NCI-H1694 (cell line): ENCODE data around the gene CIDEA.
"Not testable (repeated sequence)": the region's sequence is repeated elsewhere in the genome, so short reads cannot be mapped to it uniquely, and the experiment has no call there.

Experiments
- DNase-seq: peaks from one replicate; lab custom pipeline; 2025; lab: John Stamatoyannopoulos, UW

The CIDEA gene

GRCh38 chr18:12254136-12254819 lies at the start of gene CIDEA:
Gene CIDEA, plus strand, starts transcription at chr18:12254361. Its CDS starts 23 bp downstream, at chr18:12254384.
- no peak for DNase-seq

- DNase-seq = not testable (repeated sequence)
Observed at GRCh38 chr18:12208296-12209153, 45.6 kb upstream of the CIDEA start.

- DNase-seq = not testable (repeated sequence)
Observed at GRCh38 chr18:12212308-12212707, 41.9 kb upstream of the CIDEA start.

DNA sequence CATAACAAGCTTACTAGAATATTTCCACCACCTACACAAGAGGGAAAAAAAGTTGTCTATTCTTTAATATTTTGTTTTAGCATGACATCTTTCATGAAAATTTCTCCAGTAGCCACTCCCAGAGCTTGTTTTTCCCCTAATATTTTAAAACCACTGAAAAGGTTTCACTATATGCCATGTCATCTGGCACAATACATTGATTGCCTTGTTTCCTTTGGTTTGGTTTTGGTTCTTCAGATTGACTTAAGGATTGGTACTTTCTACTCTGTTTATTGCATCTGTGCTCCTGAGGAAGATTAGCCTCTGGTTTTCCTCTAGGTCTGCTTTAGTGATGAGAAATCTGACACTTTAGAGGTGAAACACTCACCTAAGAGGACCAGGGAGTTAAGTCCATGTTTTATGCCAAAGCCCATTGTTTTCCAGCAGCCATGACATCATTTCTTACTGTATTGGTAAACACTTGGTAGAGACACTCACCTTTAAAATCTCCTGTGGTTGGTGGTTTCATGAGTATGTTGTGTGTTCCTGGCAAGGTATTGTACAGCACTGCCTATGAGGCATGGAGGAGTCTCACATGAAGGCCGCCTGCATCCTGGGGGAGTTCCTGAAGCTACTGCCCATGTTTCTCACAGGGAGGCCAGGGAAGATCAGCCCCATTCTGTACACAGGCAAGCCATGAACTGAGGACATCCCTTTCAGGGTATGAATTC lies 39.7 kb upstream of the CIDEA start:
- not testable (repeated sequence) for DNase-seq

- not testable (repeated sequence) for DNase-seq
Observed at GRCh38 chr18:12216471-12216870, 37.7 kb upstream of the CIDEA start.

DNA sequence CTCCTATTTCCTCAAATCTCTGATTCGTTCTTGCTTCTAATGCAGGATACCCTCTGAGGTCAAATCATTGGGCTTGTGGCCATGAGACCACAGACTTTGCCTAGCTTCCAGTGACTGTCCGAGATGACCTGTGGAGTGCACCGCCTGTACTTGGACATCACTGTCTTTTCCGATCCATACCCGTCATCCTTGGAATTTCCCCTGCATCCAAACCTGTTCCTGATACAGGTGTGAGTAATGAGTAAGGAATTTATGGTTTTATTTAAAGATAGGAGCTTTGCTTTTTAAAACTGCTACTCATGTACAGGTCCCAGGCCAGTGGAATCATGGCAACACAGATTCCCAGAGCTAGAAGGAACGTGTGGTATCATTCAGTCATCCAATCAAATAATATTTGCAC lies 35.6 kb upstream of the CIDEA start:
- DNase-seq = not testable (repeated sequence)

DNA sequence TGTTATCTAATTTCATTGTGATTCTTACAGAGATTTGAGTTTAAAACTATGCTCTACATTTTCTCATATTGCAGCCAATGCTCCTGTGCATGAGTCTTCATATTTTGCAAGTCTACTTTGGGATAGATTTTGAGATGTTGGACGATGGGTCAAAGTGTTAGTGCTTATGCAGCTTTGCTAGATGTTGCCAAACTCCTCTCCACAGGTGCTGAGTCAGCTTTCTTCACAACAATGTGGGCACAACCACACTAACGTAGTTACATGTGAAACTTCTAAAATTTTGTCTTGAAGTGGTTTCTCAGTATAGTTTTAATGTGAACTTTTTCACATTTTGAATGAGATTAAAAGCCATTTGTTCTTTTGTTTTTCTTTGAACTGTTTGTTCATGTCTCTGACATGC lies 32.1 kb upstream of the CIDEA start:
- DNase-seq = not testable (repeated sequence)

DNA sequence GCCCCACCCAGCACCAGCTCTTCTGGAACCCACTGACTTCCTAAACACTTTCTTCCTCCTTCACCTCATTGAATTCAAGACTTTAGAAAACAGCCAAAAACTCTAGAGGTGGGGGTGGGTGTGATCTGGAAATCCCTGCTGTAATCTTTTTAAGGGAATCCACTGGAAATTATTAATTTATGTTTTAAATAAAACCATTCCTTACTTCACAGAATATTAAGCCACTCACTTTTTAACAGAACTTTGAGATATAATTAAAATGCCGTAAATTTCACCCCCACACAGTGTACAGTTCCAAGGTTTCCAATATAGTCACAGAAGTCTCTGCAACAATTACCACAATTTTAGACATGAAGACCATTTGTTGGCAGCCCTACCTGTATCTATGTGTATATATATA lies 30.8 kb upstream of the CIDEA start:
- DNase-seq = not testable (repeated sequence)

GRCh38 chr18:12226807-12227206 lies 27.4 kb upstream of the CIDEA start:
- DNase-seq = not testable (repeated sequence)

GRCh38 chr18:12227399-12228186 lies 26.6 kb upstream of the CIDEA start:
- DNase-seq = not testable (repeated sequence)

DNA sequence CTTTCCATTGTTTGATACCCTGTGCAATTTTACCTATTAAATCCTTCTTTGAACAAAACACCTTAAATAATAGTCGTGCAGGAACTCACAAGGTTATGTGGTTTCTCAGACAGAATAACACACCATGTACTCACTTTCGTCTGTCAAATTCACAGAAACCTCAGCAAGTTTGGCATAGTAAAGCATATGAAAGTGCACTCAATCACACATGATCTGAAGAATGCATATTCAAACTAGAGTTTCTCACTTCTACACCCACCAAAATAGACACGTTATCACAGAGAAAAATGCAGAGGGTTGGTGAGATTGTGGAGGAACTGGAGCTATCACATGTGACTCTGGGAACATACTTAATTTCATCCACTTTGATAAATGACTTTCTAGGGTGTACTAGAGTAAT lies 25.9 kb upstream of the CIDEA start:
- DNase-seq = not testable (repeated sequence)

DNA sequence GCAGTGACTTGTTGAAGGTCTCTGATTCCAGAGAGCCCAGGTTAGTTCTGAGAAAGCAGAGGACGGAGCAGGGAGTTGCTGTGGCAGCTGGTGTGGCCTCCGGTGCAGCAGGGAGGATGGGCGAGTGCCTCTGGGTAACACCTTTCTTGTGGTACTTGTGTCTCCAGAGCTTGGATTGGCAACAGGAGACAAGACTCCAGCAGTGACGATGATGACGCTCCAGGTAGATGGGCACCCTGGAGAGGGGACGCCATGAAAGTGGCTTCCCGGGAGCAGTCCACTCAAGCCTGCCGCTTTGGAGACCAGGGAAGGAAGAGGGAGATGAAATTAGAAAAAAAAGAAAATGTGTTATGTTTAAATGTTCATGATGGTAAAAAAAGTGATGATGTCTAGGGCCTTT lies 23.6 kb upstream of the CIDEA start:
- not testable (repeated sequence) for DNase-seq

DNA sequence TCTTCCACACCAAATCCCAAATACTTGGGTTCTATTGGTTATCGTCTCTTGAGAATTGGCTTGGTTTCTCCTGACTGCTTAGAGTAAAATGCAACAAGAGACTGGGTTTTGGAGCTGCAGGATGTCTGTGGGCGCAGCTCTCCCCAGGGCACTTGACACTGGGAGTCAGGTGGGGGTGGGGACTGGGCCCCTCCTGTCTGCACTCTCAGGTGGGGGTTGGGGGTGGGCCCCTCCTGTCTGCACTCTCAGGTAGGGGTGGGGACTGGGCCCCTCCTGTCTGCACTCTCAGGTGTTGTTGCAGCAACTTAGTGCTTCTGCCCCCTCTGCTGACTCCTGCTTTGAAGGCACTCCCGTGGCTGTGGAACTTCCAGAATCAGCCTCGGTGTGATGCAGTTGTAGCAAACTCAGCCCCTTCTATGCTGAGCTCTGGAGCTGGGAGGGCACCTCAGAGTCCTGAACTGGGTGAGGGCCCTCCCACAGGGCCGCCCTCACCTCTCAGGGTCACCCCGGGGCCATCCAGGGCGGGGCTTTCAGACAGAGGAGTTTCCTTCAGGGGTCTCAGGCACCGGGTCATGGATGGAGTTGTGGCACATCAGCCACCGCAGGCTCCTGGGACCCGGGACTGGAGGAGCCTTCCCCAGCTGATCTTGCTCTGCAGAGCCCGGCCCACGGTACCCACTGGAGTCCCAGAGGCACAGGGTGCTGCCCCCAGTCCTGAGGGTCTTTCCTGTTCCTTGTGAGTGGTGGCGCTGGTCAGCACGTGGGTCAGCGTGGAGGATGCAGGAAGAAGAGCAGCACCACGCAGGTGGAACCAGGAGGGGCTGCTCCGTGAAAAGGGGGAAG lies 22.9 kb upstream of the CIDEA start:
- DNase-seq = no peak

DNA sequence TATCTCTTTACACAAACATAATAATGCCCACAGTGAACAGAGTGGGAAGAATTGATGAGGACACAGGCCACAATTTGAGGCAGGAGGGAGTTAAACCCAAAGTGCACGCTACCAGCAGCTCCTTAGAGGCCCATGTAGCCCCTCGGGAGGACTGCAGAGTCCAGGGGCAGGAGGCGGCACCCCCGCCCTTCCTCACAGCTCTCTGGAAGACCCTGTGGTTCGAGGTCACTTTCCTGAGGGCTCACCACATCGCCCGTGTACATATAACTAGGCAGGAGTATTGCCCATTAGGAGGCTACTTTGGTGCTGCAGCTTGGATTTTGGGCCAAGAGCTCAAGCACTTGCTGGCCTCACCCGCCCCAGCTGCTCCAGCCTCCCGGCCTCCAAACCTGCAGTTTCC lies 22.2 kb upstream of the CIDEA start:
- DNase-seq = no peak

DNA sequence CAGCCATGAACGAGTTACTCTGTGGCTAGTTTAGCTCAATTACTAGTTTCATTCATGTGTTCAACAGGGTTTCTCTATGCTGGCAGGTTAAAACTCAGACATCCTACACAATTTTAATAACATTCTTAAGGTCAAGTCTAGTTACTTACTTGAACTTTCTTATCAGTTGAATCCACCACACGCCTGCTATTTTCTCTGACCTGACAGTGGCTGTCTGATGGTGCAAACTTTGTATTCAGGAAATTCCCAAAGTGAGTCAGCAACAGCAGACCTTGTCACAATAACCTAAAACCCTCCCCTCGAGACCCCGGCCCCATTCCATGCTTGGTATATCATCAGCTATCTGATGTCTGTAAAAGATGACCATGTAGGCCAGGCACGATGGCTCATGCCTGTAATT lies 20.8 kb upstream of the CIDEA start:
- DNase-seq = no peak

- no peak for DNase-seq
Observed at GRCh38 chr18:12234451-12235190, 19.5 kb upstream of the CIDEA start.

GRCh38 chr18:12236141-12236540 lies 18.0 kb upstream of the CIDEA start:
- no peak for DNase-seq

GRCh38 chr18:12236934-12237832 lies 17.0 kb upstream of the CIDEA start:
- peak; percentile 33 for DNase-seq

DNA sequence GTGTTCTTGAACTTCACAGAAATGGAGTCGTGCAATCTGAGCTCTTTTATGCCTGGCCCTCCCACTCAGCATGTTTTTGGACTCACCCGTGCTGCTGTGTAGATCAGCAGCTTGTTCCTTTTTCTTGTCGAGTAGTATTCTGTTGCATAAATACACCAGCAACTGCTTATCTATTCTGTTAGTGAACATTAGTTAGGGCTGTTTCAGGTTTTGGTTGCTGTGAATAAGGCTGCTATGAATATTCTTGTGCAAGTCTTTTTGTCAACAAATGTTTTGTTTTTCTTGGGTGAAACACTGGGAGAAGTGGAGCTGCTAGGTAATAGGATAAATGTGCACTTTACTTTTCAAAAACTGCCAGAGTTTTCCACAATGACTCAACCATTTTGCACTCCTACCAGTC lies 15.3 kb upstream of the CIDEA start:
- DNase-seq = no peak
